ENCODE measurements around the gene THADA.
"Not testable (repeated sequence)": the region's sequence is repeated elsewhere in the genome, so short reads cannot be mapped to it uniquely, and the experiment has no call there.

THADA gene, protein sequence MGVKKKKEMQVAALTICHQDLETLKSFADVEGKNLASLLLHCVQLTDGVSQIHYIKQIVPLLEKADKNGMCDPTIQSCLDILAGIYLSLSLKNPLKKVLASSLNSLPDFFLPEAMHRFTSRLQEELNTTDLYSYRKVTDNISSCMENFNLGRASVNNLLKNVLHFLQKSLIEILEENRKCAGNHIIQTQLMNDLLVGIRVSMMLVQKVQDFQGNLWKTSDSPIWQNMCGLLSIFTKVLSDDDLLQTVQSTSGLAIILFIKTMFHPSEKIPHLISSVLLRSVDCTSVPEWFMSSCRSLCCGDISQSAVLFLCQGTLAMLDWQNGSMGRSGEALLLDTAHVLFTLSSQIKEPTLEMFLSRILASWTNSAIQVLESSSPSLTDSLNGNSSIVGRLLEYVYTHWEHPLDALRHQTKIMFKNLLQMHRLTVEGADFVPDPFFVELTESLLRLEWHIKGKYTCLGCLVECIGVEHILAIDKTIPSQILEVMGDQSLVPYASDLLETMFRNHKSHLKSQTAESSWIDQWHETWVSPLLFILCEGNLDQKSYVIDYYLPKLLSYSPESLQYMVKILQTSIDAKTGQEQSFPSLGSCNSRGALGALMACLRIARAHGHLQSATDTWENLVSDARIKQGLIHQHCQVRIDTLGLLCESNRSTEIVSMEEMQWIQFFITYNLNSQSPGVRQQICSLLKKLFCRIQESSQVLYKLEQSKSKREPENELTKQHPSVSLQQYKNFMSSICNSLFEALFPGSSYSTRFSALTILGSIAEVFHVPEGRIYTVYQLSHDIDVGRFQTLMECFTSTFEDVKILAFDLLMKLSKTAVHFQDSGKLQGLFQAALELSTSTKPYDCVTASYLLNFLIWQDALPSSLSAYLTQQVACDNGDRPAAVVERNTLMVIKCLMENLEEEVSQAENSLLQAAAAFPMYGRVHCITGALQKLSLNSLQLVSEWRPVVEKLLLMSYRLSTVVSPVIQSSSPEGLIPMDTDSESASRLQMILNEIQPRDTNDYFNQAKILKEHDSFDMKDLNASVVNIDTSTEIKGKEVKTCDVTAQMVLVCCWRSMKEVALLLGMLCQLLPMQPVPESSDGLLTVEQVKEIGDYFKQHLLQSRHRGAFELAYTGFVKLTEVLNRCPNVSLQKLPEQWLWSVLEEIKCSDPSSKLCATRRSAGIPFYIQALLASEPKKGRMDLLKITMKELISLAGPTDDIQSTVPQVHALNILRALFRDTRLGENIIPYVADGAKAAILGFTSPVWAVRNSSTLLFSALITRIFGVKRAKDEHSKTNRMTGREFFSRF (N-terminal part only)

DNA sequence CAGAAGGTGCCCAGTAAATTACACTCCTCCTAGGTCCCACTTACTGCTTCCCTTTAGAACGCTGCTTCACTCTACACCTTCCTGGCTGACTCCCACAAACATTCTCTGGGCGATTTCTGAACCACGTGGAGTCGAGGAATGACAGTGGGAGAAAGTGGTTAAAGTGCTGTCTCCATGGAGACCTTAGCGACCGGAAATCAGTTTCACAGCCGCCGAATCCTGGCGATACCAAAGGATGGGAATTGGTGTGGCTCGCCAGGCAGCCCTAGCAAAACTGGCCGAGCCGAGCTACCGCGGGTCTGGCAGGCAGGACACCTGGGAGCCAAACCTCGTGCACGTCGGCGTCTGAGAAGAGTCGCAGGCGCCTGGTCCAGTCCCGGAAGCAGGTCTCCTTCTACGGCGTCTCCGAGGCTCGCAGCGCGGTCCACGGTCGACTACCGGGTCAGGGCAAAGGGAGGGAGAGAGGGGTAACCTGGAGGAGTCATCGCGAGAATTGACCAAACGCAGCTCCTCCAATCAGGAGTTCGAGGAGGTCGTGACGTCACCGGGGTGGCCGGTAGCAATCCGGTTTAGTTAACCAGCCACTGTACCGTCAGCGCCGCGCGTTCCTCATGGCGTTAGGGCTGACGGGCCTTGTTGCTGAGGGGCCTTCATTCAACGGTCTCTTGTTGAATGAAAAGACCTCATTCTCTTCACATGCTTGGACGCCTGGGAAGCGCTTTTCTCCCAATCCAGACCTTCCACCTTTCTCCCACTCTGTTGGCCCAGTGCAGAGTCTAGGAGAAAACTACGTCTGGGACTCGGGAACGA is at the start of gene THADA:
TSS of gene THADA (minus strand) at position 436 of the 810 bp plus-strand sequence. CDS start 3,646 bp downstream, outside the sequence.
- DNase-seq, result peak; percentile 98

DNA sequence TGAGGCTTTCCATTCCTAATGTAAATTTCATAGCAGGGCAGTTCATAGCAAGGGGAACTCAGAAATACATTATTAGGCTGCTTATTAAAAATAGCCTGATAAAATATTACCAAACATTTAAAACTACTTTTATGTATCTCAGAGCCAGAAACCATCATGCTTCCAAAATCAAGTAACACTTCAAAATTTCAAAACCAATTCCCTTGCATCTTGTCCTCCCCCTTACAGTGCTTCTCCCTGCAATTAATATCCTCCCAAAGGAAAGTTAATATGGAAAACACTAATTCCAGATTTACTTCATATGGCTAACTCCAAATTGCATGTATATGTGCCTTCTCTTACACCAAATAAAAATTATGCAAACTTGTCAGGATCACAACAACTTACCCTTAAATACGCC is 47.8 kb upstream of the THADA start:
- DNase-seq, result no peak

DNA sequence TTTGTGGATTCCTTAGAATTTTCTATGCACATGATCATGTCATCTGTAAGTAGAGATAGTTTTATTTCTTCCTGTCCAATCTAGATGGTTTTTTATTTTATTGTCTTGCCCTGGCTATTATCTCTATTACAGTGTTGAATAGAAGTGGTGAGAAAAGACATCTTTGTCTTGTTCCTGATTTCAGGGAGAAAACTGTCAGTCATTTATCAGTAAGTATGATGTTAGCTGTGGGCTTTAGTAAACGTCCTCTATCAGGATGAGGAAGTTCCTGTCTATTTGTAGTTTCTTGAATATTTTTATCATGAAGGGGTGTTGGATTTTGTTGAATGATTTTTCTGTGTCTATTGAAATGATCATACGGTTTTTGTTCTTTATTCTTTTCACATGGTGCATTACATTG is 46.5 kb upstream of the THADA start:
- DNase-seq, result no peak

DNA sequence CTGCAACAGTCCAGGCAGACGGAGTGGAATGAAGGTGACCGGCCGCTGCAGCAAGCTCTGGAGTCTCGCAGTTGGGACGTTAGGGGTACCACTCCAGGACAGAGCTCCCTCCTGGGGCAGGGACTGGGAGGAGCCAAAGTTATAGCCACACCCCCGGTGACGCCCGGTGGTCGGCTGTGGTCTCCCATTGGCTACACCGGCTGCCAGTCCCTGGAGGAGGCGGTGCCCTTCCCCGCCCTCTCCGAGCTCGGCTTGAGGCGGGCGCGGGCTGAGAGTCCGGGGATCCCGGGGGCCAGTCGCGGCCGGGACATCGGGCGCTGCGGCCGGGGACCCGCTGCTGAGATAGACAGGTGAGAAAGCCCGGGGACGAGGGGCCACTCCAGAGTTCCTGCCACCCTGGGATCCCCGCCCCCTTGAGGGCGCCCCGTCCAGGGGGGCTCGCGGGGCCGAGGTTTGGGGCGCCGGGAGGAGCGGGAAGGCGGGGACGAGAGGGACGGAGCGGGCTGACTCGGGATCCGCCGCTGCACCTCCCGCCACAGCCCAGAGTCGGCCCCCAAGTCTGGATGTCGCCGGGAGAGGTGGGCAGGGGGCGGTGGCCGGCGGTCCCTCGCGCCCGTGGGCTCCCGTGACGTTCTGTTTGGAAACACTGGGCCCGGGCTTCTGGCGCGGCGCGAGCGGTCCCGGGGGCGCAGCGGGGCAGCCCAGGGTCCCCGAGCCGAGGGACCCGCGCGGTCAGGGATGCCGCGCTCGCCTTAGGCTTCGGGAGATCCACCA is 41.4 kb upstream of the THADA start, which contains the start of gene PLEKHH2:
TSS of gene PLEKHH2 (plus strand) at position 231 of the 774 bp plus-strand sequence. CDS start 7,414 bp downstream, outside the sequence.
- peak; percentile 46 for DNase-seq

DNA sequence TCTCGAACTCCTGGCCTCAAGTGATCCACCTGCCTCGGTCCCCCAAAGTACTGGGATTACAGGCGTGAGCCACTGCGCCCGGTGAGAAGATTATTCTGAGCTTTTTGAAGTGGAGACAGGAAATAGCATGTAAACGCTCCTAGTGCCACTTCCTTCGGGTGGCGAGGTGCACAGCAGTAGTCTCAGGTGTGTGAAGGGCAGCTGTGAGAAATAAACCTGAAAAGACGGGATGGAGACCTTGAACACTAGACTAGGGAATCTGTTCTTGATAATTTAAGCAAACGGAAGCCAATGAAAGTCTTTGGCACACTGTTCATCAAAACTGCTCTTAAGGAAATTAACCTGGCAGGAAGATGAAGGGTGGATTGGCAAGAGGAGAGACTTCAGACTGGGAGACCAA is 40.8 kb upstream of the THADA start:
- no peak for DNase-seq

DNA sequence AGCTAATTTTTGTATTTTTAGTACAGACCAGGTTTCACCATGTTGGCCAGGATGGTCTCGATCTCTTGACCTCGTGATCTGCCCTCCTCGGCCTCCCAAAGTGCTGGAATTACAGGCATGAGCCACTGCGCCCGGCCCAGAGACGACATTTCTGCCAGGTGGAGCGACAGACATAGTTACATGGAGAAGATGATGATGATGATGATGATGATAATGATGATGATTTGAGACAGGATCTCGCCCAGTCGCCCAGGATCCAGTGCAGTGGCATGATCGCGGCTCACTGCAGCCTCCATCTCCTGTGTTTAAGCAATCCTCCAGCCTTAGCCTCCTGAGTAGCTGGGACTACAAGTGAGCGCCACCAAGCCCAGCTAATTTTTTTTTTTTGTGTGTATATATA is 40.3 kb upstream of the THADA start:
- not testable (repeated sequence) for DNase-seq

DNA sequence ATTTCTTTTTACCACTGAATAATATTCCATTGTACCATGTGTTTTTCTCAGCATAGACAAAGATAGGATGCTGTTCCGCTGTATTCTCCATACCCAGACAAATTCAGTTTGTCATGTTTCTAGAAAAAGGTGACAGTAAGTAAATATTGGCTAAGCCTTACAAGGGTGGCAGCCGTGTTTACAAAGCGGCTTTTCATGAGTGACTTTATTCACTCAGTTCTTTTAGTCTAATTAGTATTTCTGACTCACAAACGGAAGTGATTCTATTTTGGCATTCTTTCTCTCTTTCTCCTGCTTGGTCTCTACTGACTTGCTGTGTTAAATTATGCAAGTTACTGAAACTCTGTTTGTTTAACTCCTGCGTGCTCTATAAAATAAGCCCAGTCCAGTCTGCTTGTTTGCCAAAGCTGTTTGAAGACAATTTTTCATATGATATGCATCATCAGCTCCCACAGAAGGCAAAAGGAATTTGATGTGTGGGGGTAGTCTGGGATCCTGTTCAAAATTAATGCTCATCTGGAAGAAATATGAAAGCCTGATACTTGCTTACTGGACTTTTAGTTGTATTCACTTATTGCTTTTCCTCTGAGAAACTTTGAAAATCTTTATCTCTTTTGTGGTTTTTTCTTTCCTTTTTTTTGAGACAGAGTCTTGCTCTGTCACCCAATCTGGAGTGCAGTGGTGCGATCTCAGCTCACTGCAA is 38.9 kb upstream of the THADA start:
- DNase-seq, result no peak

DNA sequence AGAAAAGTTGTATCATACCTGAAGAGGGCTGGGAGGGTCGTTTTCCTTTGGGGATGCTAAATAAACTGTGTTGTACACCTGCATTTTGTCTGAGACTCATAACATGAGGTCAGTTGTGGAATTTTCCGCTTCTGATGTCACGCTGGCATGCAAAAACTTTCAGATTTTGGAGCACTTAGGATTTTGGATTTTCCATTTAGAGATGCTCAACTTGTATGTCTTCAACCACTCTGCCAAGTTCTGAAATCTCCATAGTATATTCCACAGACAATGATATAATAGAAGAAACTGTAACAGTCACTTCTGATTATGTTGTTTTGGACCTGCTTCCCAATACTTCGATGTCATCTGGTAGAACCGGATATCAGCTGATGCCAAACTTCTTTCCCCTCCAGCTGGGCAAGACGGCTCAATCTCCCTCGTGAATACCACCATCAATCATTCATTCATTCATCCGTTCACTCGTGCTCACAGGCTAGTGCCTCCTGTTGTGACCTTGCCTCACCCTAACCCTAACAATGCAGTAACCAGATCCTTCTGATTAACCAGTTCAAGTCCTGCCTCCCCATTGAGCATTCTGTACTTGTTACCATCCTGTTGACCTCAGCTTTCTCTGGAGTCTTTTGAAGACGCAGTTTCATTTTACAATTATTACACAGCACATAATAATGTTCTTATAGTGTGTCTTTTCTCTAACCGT is 35.9 kb upstream of the THADA start:
- no peak for DNase-seq

DNA sequence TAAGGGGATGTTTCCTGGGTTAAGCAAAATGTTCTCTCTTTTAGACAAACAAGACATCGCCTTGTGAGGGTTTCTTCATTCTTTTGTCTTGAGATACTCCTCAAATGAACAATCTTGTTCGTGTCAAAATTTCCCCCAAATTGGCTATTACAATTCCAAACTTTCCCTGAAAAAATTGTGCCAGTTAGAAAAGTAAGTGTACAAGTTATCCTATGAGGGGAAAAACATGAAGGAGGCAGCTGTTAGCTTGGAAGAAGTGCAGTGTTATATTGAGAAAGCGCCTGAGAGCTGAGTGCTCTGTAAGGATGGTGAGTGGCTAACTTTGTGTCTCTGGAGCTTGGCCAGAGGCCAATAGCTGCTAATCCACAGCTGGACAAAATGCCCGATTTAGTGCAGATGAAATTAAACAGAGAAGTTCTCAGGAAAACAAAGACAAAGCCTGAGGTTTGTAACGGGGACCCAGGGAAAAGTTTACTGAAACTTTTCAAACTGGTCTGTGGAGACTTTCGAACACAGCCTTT is 27.2 kb upstream of the THADA start:
- no peak for DNase-seq

DNA sequence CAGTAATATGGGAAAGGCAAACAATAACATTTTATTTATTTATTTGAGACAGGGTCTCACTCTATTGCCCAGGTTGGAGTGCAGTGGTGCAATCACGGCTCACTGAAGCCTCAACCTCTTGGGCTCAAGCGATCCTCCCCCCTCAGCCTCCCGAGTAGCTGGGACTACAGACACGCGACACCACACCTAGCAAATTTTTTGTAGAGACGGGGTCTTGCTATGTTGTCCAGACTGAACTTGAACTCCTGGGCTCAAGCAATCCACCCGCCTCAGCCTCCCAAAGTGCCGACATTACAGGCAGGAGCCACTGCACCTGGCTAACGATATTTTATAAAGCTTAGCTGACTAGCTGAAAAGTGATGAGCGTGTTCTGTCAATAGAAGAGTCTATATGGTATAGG is 23.7 kb upstream of the THADA start:
- no peak for DNase-seq

DNA sequence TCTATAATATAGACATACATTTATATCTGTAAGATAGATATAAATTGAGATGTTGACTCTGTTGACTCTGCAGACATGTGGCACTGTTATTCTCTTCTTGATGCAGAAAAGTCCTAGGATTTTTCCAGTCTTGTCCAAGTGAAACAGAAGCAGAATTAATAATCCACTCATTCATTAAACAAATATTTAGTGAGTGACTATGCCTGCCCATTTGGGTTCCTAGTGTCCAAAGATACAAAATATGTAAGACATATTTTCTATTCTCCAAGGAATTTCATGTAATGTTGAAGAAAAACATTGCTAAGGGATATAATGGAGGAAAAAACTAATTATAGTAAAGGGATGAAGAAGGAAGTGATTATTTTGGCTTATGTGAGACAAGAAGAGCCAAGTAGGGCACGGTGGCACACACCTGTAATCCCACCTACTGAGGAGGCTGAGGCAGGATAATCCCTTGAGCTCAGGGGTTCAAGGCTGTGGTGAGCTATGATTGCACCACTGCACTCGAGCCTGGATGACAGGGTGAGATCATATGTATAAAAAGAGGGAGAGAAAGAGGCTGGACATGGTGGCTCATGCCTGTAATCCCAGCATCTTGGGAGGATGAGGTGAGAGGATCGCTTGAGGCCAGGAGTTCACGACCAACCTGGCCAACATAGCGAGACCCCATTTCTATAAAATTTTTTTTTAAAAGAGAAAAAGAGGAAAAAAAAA is 21.3 kb upstream of the THADA start:
- DNase-seq, result no peak

DNA sequence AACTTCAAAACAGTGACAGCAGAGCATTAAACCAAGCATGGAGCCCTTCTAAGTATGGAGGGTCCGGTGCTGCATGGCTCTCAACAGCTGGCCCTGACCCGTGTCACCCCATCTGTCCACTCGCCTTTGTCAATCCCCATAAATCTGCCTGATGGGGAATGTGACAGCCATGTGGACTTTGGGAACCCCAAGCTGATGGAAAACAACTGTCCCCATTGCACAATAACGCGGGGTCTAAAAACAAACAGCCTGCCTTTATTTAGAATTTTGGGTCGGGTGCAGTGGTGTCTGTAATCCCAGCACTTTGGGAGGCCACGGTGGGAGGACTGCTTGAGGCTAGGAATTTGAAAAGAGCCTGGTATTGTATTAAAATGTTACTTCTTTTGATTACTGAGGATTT is 17.1 kb upstream of the THADA start:
- no peak for DNase-seq

DNA sequence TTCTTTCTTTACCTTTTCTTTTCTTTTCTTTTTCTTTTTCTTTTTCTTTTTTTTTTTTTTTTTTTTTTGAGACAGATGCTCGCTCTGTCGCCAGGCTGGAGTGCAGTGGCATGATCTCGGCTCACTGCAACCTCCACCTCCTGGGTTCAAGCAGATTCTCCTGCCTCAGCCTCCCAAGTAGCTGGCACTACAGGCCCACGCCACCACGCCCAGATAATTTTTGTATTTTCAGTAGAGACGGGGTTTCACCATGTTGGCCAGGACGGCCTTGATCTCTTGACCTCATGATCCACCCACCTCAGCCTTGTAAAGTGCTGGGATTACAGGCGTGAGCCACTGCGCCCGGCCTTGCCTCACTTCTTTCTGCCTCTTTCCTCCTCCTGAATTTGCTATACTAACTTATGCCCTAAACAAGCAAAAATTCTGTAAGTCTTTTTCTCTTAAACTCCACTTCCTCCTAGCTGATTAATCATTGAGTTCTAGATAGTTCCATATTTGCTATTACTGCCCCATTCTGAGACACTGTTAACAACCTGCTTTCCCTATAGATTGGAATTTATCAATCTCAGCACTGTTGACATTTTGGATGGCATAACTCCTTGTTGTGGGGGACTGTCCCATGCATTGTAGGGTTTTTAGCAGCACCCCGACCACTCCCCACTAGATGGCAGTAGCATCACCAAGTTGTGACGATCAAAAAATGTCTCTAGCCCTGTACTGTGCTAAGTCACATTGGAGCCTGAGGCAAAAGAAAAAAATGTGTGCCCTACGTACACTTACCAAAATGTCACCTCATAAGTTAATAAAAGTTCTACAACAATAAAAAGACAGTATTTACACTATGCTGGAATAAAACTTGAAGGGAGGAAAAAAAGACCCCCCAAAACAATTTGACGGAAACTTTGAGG is 16.4 kb upstream of the THADA start:
- peak; percentile 50 for DNase-seq

DNA sequence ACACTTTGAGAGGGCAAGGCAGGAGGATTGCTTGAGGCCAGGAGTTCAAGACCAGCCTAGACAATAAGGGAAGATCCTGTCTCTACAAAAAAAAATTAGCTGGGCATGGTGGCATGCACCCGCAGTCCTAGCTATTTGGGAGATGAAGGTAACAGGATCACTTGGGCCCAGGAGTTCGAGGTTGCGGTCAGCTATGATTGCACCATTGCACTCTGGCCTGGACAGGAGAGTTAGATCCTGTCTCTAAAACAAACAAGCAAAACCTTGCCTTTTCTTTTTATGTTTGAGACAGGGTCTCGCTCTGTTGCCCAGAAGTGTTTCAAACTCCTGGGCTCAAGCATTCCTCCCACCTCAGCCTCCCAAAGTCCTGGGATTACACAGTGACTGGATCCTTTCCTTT is 14.5 kb upstream of the THADA start:
- DNase-seq, result no peak

DNA sequence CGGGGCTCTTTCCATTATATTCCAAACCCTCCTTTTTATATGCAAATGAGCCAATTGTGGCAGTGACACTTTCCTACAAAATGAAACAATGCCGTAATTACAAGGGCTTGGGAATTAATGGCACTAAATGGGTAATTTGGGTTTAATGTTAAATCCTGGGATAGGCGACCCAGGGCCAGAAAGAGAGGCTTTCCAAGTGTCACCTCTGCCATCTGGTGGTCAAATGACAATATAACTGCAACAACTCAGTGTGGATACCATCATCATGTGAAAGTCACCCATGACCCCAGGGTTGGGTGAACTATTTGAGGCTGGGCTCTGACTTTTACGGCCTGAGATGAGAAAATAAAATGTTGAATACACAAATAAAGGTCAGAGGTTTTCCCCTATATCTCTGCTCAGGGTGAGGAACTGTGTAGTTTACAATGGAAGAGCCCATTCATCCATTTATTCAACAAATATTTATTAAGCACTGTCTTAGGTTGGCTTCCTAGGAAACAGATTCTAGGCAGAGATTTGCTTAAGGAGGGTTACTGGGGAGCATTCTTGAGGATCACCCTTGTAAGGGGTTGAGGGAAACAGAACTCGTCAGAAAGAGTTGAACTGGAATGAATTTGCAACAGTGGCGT is 13.6 kb upstream of the THADA start:
- peak; percentile 58 for DNase-seq

DNA sequence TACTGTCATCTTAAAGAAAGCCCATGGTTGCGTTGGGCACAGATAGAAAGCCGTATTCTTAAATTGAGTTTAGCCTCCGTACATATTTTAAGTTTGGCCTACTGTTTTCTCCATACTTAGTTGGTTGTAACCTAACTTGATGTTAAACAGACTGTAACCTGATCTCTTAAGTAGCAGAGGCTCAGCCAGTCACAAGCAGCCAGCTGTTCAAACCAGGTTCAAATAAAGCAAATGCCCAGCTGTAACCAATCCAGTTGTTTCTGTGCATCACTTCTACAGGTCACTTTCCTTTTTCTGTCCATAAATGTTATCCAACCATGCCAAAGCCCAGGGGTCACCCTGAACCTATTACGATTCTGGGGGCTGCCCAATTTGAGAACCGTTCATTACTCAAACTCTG is 10.0 kb upstream of the THADA start:
- no peak for DNase-seq

DNA sequence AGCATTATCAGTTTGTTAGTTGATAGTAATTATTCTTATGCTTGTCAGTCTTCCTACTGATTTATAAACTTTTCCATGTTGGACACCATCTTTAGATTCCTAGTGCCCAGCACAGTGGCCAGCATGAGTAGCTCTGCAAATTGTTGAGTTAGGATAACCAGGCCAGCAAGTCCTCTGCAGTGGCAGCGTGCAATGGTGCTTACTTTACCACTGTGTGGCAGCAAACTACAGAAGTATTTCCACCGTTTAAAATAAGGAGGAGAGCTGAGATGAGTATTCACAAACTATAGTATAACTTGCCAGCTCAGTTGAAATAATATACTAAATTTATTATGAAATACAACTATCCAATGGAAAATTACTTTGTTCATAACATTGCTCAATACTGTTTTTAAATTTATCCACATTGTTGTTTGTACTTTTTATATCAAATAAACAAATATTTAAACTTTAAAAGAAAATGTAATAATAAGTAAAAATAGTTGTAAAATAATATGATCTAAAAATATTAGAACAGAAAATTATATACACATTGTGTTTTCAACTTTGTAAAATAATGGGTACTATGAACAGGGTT is 9.3 kb upstream of the THADA start:
- DNase-seq, result peak; percentile 33

Measured in amniotic stem cell (primary cell).